Vagina (tissue), 2 donors: ENCODE results near the gene ICAM5. TPM values are rescaled to one million over a fixed set of nuclear protein-coding genes. Genes with fewer than 3 reads are reported as not detected.
"Not testable (repeated sequence)": the region's sequence is repeated elsewhere in the genome, so short reads cannot be mapped to it uniquely, and the experiment has no call there.

Experiments used
- DNase-seq, 2 donors: peaks; one replicate each; pipeline ENCODE4 v3.0.0-alpha.2; 2017; ENCODE audit errors: extremely low spot score in 2 of 2
- H3K27ac ChIP-seq: fragments of 200-600 bp; sonication (generic); one replicate; pipeline ENCODE4 v1.5.1; 2019
- H3K27me3 ChIP-seq: fragments of 200-600 bp; sonication (generic); one replicate; pipeline ENCODE4 v1.5.1; 2019
- H3K36me3 ChIP-seq, 2 donors: fragments of 200-600 bp; sonication (generic); one replicate each; pipeline ENCODE4 v1.5.1; 2017 to 2019
- H3K4me1 ChIP-seq: fragments of 200-600 bp; sonication (generic); one replicate; pipeline ENCODE4 v1.5.1; 2019
- H3K4me3 ChIP-seq, 2 donors: fragments of 200-600 bp; sonication (generic); 1 replicate in 1 of 2; 2 replicates in 1 of 2; pipeline ENCODE4 v1.5.1; 2016 to 2019
- H3K9me3 ChIP-seq: fragments of 200-600 bp; sonication (generic); one replicate; pipeline ENCODE4 v1.5.1; 2019
- POLR2A ChIP-seq, 2 donors: fragments of 450-650 bp; IDR thresholded peaks; one replicate each; pipeline ENCODE4 v1.6.1; 2017; ENCODE audit warnings: antibody characterized with exemption in 2 of 2, mild to moderate bottlenecking in 2 of 2, moderate library complexity in 2 of 2
- POLR2AphosphoS5 ChIP-seq, 2 donors: sonication (generic); formaldehyde crosslinking; IDR thresholded peaks; one replicate each; pipeline ENCODE4 v1.9.0; 2017; ENCODE audit warnings: antibody characterized with exemption in 2 of 2, mild to moderate bottlenecking in 2 of 2, low read depth in 1 of 2; ENCODE audit not compliant: insufficient read depth in 1 of 2
- intact Hi-C: fragments of 100-400 bp; cut with DNase I; formaldehyde crosslinking; loops from one replicate; pipeline ENCODE4 v1.15.1; 2023
- total RNA-seq: library from RNA; depleted of rRNA; stranded (reverse); fragments of >200 nt; gene quantifications from one replicate; pipeline ENCODE4 v1.2.3, GENCODE V29; 2016
- TF ChIP-seq, protein P1 (sequence below), 3 experiments: fragments of 450-650 bp in 2 of 3; fragments of 200-600 bp in 1 of 3; sonication (generic) in 1 of 3; IDR thresholded peaks; one replicate each; pipeline ENCODE4 v1.5.1; 2017 to 2019; ENCODE audit warnings: antibody characterized with exemption in 3 of 3, mild to moderate bottlenecking in 2 of 3, moderate library complexity in 2 of 3

The ICAM5 gene
- total RNA-seq, 1 donor from 2014 or later, result 2.0 TPM

DNA sequence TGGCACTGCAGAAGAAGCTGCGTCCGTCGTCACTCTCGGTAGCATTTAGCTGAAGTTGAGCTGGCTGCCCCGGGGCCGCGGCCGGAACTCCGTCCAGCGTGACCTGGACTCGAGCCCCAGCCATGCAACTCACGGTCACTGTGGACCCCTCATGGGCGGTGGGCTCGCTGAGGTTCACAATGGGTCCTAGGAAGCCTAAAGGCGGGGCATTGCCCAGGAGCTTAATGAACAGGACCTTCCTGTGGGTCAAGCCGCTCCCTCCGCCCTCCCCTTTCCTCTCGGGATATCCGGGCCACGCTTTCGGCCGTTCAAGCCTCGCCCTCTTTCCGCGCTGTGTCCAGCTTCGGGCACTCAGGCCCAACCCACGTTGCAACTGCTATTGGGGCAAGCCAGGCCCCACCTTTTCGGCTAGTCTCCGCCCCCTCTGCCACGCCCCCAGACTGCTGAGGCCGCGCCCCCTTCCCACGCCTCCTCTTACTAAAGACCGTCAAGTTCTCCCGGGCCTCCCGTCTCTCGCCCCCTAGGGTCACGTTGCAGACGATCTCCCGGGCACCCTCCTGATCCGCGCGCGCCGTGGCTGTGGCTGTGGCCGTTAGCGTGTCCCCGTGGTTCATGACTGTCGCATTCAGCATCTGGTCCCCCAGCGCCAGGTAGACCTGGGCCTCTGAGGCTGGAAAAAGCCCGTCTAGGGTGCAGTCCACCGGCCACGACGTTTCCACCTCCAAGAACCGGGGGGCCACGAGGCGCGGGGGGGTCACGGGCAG lies 45.0 kb downstream of the ICAM5 start:
- Histone ChIP-seq H3K4me1 (peaks cover 23% of the 10 kb centered on the region), H3K27me3 (no peaks in the 10 kb centered on the region), H3K4me3 (peak overlapping the region; percentile 74 to 92), H3K9me3 (no peaks in the 10 kb centered on the region), H3K27ac (peak overlapping the region; percentile 78), H3K36me3 (peaks cover 0 to 7% of the 10 kb centered on the region in 2 donors)
- TF ChIP-seq POLR2AphosphoS5 (IDR thresholded peaks at IDR 0.05; ENCODE audit: insufficient read depth in 1 of 2, low read depth in 1 of 2), result peak; percentile 80 to 88
- TF ChIP-seq, protein P1, sequence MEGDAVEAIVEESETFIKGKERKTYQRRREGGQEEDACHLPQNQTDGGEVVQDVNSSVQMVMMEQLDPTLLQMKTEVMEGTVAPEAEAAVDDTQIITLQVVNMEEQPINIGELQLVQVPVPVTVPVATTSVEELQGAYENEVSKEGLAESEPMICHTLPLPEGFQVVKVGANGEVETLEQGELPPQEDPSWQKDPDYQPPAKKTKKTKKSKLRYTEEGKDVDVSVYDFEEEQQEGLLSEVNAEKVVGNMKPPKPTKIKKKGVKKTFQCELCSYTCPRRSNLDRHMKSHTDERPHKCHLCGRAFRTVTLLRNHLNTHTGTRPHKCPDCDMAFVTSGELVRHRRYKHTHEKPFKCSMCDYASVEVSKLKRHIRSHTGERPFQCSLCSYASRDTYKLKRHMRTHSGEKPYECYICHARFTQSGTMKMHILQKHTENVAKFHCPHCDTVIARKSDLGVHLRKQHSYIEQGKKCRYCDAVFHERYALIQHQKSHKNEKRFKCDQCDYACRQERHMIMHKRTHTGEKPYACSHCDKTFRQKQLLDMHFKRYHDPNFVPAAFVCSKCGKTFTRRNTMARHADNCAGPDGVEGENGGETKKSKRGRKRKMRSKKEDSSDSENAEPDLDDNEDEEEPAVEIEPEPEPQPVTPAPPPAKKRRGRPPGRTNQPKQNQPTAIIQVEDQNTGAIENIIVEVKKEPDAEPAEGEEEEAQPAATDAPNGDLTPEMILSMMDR (IDR thresholded peaks at IDR 0.05), result no peak
- peak in 1 of 2 donors; percentile 42 for TF ChIP-seq POLR2A (IDR thresholded peaks at IDR 0.05)
- intact Hi-C loops, result loop anchor here (5.0 kb wide), 1 partner anchor 62 kb away; the partner anchor contains the start of gene ICAM1
- DNase-seq, result peak in 1 of 2 donors; percentile 94

DNA sequence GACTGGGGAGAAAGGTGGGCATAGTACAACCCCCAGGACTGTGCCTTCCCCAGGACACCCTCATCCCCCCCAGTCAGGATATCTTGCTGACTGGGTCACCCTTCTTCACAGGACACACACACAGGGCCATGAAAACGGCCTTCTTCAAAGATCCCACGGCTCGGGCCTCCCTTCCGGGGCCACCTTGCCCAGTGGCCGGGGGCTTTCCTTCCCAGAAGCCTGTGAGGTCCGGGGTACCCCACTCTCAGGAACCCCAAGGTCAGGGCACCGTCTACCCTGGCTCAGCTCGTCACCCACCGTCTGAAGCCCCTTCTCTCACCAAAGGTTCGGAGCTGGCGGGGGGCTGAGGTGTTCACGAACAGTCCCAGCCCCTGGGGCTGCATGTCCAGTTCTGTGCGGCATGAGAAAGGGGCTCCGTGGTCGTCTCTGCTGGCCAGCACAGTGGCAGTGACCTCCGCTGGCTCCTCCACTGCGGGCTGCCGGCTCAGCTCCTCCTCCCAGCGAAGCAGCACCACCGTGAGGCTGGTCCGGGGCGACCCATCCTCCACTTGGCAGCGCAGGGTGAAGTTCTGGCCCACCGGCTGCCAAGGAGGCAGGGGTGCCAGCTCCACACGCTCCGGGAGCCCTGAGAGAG lies 45.7 kb downstream of the ICAM5 start:
- H3K4me3 ChIP-seq, result peak overlapping the region; percentile 74 to 92
- H3K27ac ChIP-seq, result peak overlapping the region; percentile 41
- H3K4me1 ChIP-seq, result peaks cover 23% of the 10 kb centered on the region
- no peaks in the 10 kb centered on the region for H3K27me3 ChIP-seq
- DNase-seq, result no peak
- TF ChIP-seq POLR2A (IDR thresholded peaks at IDR 0.05) (no peak), POLR2AphosphoS5 (IDR thresholded peaks at IDR 0.05; ENCODE audit: insufficient read depth in 1 of 2, low read depth in 1 of 2) (no peak)
- TF ChIP-seq, protein P1 (IDR thresholded peaks at IDR 0.05), result no peak
- H3K36me3 ChIP-seq, result peaks cover 0 to under 1% of the 10 kb centered on the region in 2 donors
- no peaks in the 10 kb centered on the region for H3K9me3 ChIP-seq
- intact Hi-C loops, result no loop called here

DNA sequence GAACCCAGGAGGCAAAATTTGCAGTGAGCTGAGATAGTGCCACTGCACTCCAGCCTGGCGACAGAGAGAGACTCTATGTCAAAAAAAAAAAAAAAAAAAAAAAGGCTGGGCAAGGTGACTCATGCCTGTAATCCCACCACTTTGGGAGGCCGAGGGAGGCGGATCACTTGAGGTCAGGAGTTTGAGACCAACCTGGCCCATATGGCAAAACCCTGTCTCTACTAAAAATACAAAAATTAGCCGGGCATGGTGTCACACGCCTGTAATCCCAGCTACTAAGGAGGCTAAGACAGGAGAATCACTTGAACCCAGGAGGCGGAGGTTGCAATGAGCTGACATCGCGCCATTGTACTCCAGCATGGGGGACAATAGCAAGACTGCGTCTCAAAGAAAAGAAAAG lies 47.0 kb downstream of the ICAM5 start:
- H3K4me3 ChIP-seq, H3K9me3 ChIP-seq, H3K27me3 ChIP-seq, DNase-seq, H3K36me3 ChIP-seq, H3K27ac ChIP-seq, intact Hi-C loops: not testable (repeated sequence)
- peaks cover 21% of the 10 kb centered on the region for H3K4me1 ChIP-seq

DNA sequence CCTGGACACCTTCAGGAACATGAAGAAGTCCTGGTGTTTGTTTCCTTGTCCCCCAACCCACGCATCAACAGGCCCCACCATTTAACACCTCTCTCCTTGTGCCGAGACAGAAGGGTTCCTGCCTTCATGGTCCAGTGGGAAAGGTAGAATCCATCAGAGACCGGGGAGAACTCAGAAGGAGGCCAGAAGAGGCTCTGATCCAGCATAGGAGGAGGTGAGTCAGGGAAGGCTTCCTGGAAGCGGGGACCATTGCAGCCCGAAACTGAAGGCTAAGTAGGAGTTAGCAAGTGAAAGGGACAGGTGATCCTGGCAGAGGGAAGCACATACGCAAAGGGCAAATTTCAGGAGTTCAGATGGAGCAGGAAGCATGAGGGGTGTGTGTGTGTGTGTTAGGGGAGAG lies 49.2 kb downstream of the ICAM5 start:
- peak overlapping the region in 1 of 2 donors; percentile 3 for H3K4me3 ChIP-seq
- TF ChIP-seq POLR2A (IDR thresholded peaks at IDR 0.05) (no peak), POLR2AphosphoS5 (IDR thresholded peaks at IDR 0.05; ENCODE audit: insufficient read depth in 1 of 2, low read depth in 1 of 2) (no peak)
- TF ChIP-seq, protein P1 (IDR thresholded peaks at IDR 0.05), result no peak
- intact Hi-C loops, result no loop called here
- H3K27ac ChIP-seq, result no peak overlapping the region
- no peaks in the 10 kb centered on the region for H3K36me3 ChIP-seq
- H3K9me3 ChIP-seq, result no peaks in the 10 kb centered on the region
- no peak for DNase-seq
- H3K27me3 ChIP-seq, result no peaks in the 10 kb centered on the region
- peaks cover 6% of the 10 kb centered on the region for H3K4me1 ChIP-seq

DNA sequence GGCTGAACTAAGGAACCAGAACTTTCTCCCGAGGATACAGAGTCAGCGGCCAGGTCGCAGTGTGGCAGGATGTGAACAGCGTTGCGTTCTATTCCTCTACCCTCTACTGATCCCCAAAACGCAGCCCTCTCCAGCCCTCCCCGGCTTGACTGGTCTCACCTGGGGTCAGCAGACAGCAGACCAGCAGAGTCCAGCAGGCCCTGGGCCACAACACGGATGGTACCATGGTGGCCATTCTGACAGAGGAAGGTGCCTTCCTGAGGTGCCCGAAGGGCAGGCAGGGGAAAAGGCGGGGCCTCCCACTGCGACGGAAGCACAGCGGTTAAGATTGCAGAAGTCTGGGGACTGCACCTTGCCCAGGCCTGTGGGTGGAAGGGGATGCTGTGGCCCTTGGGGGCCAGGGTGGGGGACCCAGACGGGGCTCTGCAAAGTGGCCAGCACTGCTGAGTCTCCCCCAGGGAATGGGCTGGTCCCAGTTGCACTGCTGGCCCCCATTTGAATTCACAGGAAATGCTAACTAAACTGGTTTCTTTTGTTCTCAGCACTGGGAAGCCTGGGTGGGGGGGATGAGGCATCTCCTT lies 49.7 kb downstream of the ICAM5 start, which contains the start of gene ICAM3:
ICAM3 (minus strand) TSS at position 245 of the 581 bp plus-strand sequence; CDS start at position 235, 10 bp downstream.
- H3K36me3 ChIP-seq, result no peaks in the 10 kb centered on the region
- no peaks in the 10 kb centered on the region for H3K27me3 ChIP-seq
- intact Hi-C loops, result no loop called here
- no peak for TF ChIP-seq POLR2A (IDR thresholded peaks at IDR 0.05)
- no peak for TF ChIP-seq POLR2AphosphoS5 (IDR thresholded peaks at IDR 0.05; ENCODE audit: insufficient read depth in 1 of 2, low read depth in 1 of 2)
- TF ChIP-seq, protein P1 (IDR thresholded peaks at IDR 0.05), result no peak
- H3K4me3 ChIP-seq, result peak within 1 kb of the TSS in 1 of 2 donors; percentile 3
- peaks cover under 1% of the 10 kb centered on the region for H3K4me1 ChIP-seq
- no peak for DNase-seq
- no peaks in the 10 kb centered on the region for H3K9me3 ChIP-seq
- no peak within 1 kb of the TSS for H3K27ac ChIP-seq
